Measurements from ENCODE around the gene SFMBT1. TPM values are rescaled to one million over a fixed set of nuclear protein-coding genes. Genes with fewer than 3 reads are reported as not detected.

Gene SFMBT1
- total and polyA plus RNA-seq, 2 of the 8 experiments (the other 6 are each of a cell fraction or from before 2014, with no cell fraction given), result 8.1 to 16.8 TPM

GRCh38 chr3:53011324-53011723 is 34.5 kb downstream of the SFMBT1 start:
- H3K18ac ChIP-seq (ENCODE audit: extremely low read depth, low read length), result no peak overlapping the region
- no peaks in the 10 kb centered on the region for H3K9me3 ChIP-seq (ENCODE audit: insufficient read depth in 2 of 2, low read depth in 1 of 2, low read length in 1 of 2)
- no peak overlapping the region; a peak in 1 of 7 replicates for H3K9ac ChIP-seq (replicated peaks in 1 of 4; ENCODE audit: extremely low read depth in 1 of 4, low read depth in 3 of 4, low read length in 3 of 4)
- H2BK5ac ChIP-seq (ENCODE audit: low read depth, low read length), result no peak overlapping the region
- no peaks in the 10 kb centered on the region for H3K36me3 ChIP-seq (ENCODE audit: control insufficient read depth in 2 of 4, insufficient read depth in 4 of 4, low read length in 3 of 4)
- H3K23me2 ChIP-seq (ENCODE audit: low read depth, low read length), result no peaks in the 10 kb centered on the region
- ChIA-PET CTCF (ENCODE audit: partially characterized antibody) (interaction anchor here (0.7 kb wide), 1 partner anchor 11 kb away, joined by 3 read pairs; no protein-coding TSS in a partner anchor), POLR2A (ENCODE audit: partially characterized antibody) (no interaction called here)
- no peak overlapping the region for H3K27ac ChIP-seq (ENCODE audit: low read depth, low read length)
- H3K23ac ChIP-seq (ENCODE audit: insufficient read length), result no peak overlapping the region
- H3K56ac ChIP-seq (replicated peaks; ENCODE audit: insufficient read length, low read depth, low read length), result no peak overlapping the region
- H2AFZ ChIP-seq (ENCODE audit: low read length), result no peak overlapping the region
- no peak overlapping the region for H3K4me2 ChIP-seq (ENCODE audit: insufficient read depth in 1 of 2, low read depth in 2 of 2, low read length in 2 of 2)
- H3K27me3 ChIP-seq (replicated peaks in 1 of 4; ENCODE audit: control insufficient read depth in 3 of 4, extremely low read depth in 1 of 4, insufficient read depth in 3 of 4, low read length in 3 of 4), result no peaks in the 10 kb centered on the region
- 94% methylated on average over 3 of the region's 3 CpGs; no CpG with 5 or more reads in 1 of the 2 experiments for WGBS, 2 experiments (ENCODE audit: extremely low coverage in 1 of 2, insufficient coverage in 1 of 2, insufficient read length in 1 of 2, insufficient replicate concordance in 2 of 2, low coverage in 1 of 2, low lambda C conversion rate in 2 of 2, missing lambda C conversion rate in 1 of 2)
- no peak overlapping the region for H4K5ac ChIP-seq (ENCODE audit: insufficient read length, low read depth, low read length)
- no peak overlapping the region for H2AK5ac ChIP-seq (ENCODE audit: low read depth, low read length)
- H3K4ac ChIP-seq (replicated peaks; ENCODE audit: insufficient read length, low read depth, low read length), result no peak overlapping the region
- H2BK12ac ChIP-seq (ENCODE audit: low read depth, low read length), result no peak overlapping the region
- H2BK15ac ChIP-seq (ENCODE audit: low read length), result no peak overlapping the region
- DNase-seq (ENCODE audit: low read depth in 1 of 2, low spot score in 2 of 2) (no peak), FAIRE-seq (no peak)
- H3K79me1 ChIP-seq (ENCODE audit: low read depth, low read length), result no peaks in the 10 kb centered on the region
- no peaks in the 10 kb centered on the region for H4K20me1 ChIP-seq (replicated peaks in 1 of 2; ENCODE audit: control insufficient read depth in 1 of 2, insufficient read depth in 2 of 2, low read length in 2 of 2)
- peaks cover 0 to 11% of the 10 kb centered on the region in 2 experiments; a peak in 1 of 4 replicates for H3K79me2 ChIP-seq (ENCODE audit: control insufficient read depth in 1 of 2, insufficient read depth in 2 of 2, low read length in 2 of 2)
- TF ChIP-seq JUND (IDR thresholded peaks at IDR 0.05; ENCODE audit: low read length) (no peak), ZNF274 (IDR thresholded peaks at IDR 0.05; ENCODE audit: borderline replicate concordance, extremely low read depth, low read length) (no peak), CEBPB (IDR thresholded peaks at IDR 0.05; ENCODE audit: low read depth, low read length) (no peak), RXRA (IDR thresholded peaks at IDR 0.05; ENCODE audit: insufficient read depth, low read depth, low read length) (no peak), FOSL1 (IDR thresholded peaks at IDR 0.05; ENCODE audit: insufficient read depth, low read depth, low read length) (no peak), RAD21 (IDR thresholded peaks at IDR 0.05 in 1 of 2, conservative IDR thresholded peaks at IDR 0.05 in 1 of 2; ENCODE audit: low read depth in 2 of 2, low read length in 2 of 2) (no peak), SP4 (IDR thresholded peaks at IDR 0.05; ENCODE audit: low read length) (no peak), TAF1 (IDR thresholded peaks at IDR 0.05; ENCODE audit: low read depth, low read length) (no peak), SIX5 (IDR thresholded peaks at IDR 0.05; ENCODE audit: low read depth, low read length) (no peak), BCL11A (IDR thresholded peaks at IDR 0.05; ENCODE audit: low read depth in 2 of 2, low read length in 2 of 2) (no peak)
- TF ChIP-seq, protein P1, sequence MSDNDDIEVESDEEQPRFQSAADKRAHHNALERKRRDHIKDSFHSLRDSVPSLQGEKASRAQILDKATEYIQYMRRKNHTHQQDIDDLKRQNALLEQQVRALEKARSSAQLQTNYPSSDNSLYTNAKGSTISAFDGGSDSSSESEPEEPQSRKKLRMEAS (IDR thresholded peaks at IDR 0.05), result no peak
- H3K14ac ChIP-seq (ENCODE audit: insufficient read length), result no peak overlapping the region
- no peak overlapping the region for H3K4me3 ChIP-seq (ENCODE audit: extremely low read depth in 1 of 4, insufficient read depth in 2 of 4, low read depth in 3 of 4, low read length in 4 of 4)
- no peak overlapping the region for H4K91ac ChIP-seq (replicated peaks; ENCODE audit: insufficient read length, low read length)
- H2BK20ac ChIP-seq (ENCODE audit: low read length), result no peak overlapping the region
- no peak overlapping the region for H4K8ac ChIP-seq (ENCODE audit: extremely low read depth, insufficient read depth, low read length)
- no peak overlapping the region for H2BK120ac ChIP-seq (replicated peaks; ENCODE audit: low read depth, low read length)
- peaks cover 0 to 4% (median 1%) of the 10 kb centered on the region in 4 experiments; a peak in 2 of 7 replicates for H3K4me1 ChIP-seq (replicated peaks in 1 of 4; ENCODE audit: control insufficient read depth in 3 of 4, insufficient read depth in 4 of 4, low read length in 3 of 4)
